ENCODE data around the gene PITPNM3. TPM values are rescaled to one million over a fixed set of nuclear protein-coding genes. Genes with fewer than 3 reads are reported as not detected.

Gene PITPNM3
- polyA plus RNA-seq, 3 donors = 0.29 TPM; not detected in 2

DNA sequence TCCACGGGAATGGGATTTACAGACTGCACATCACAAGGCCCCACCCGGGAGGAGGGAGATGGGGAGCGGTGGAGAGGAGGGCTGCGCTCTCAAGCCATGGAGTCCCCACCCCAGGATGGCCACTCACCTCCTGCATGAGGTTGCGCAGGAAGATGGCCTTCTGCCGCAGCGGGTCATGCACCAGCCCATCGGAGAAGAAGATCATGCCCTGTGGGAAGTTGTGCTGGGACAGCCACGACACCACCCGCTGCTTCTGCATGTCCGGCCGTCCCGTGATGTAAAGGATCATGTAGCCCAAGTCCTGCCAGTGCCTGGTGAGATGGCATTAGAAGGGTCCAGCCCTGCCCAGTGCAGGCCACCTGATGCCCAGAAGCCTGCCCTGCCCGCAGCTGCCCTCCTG, 95.1 kb downstream of the PITPNM3 start:
- Mint-ChIP-seq H3K27me3 (ENCODE audit: low read depth in 3 of 3) (peaks cover 9 to 12% (median 11%) of the 10 kb centered on the region in 3 donors), H3K27ac (no peak overlapping the region), H3K9me3 (no peaks in the 10 kb centered on the region), H3K4me3 (no peak overlapping the region), H3K4me1 (no peaks in the 10 kb centered on the region), H3K36me3 (no peaks in the 10 kb centered on the region)
- 97% methylated on average over 11 of the region's 14 CpGs for WGBS (ENCODE audit: insufficient coverage)
- intact Hi-C loops (cut with micrococcal nuclease) = no loop called here
- Histone ChIP-seq H3K36me3 (replicated peaks in 1 of 2; ENCODE audit: control insufficient read depth in 1 of 2, insufficient read depth in 2 of 2, low read length in 2 of 2) (no peaks in the 10 kb centered on the region), H3K79me2 (ENCODE audit: insufficient read depth, low read length) (no peaks in the 10 kb centered on the region), H3K4me3 (replicated peaks in 1 of 3; ENCODE audit: low read depth in 2 of 3, low read length in 3 of 3) (no peak overlapping the region), H3K4me1 (ENCODE audit: control insufficient read depth in 1 of 2, insufficient read depth in 2 of 2, low read length in 2 of 2) (no peaks in the 10 kb centered on the region), H3K27ac (ENCODE audit: low read depth in 1 of 2, low read length in 2 of 2) (no peak overlapping the region), H4K20me1 (ENCODE audit: insufficient read depth, low read length) (no peaks in the 10 kb centered on the region), H3K27me3 (ENCODE audit: control insufficient read depth in 2 of 2, insufficient read depth in 2 of 2, low read length in 2 of 2) (peaks cover 0 to 1% of the 10 kb centered on the region in 2 donors), H2AFZ (ENCODE audit: insufficient read depth, low read depth, low read length, poor library complexity, severe bottlenecking) (no peak overlapping the region), H3K9me3 (replicated peaks in 1 of 2; ENCODE audit: control insufficient read depth in 1 of 2, insufficient read depth in 1 of 2, low read length in 2 of 2) (no peaks in the 10 kb centered on the region), H3K9ac (ENCODE audit: insufficient read depth, low read length, poor library complexity, severe bottlenecking) (no peak overlapping the region), H3K4me2 (replicated peaks; ENCODE audit: extremely low read depth, low read length, poor library complexity, severe bottlenecking) (no peak overlapping the region)
- no peak for DNase-seq
- TF ChIP-seq, protein P1, sequence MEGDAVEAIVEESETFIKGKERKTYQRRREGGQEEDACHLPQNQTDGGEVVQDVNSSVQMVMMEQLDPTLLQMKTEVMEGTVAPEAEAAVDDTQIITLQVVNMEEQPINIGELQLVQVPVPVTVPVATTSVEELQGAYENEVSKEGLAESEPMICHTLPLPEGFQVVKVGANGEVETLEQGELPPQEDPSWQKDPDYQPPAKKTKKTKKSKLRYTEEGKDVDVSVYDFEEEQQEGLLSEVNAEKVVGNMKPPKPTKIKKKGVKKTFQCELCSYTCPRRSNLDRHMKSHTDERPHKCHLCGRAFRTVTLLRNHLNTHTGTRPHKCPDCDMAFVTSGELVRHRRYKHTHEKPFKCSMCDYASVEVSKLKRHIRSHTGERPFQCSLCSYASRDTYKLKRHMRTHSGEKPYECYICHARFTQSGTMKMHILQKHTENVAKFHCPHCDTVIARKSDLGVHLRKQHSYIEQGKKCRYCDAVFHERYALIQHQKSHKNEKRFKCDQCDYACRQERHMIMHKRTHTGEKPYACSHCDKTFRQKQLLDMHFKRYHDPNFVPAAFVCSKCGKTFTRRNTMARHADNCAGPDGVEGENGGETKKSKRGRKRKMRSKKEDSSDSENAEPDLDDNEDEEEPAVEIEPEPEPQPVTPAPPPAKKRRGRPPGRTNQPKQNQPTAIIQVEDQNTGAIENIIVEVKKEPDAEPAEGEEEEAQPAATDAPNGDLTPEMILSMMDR (IDR thresholded peaks at IDR 0.05) = no peak

DNA sequence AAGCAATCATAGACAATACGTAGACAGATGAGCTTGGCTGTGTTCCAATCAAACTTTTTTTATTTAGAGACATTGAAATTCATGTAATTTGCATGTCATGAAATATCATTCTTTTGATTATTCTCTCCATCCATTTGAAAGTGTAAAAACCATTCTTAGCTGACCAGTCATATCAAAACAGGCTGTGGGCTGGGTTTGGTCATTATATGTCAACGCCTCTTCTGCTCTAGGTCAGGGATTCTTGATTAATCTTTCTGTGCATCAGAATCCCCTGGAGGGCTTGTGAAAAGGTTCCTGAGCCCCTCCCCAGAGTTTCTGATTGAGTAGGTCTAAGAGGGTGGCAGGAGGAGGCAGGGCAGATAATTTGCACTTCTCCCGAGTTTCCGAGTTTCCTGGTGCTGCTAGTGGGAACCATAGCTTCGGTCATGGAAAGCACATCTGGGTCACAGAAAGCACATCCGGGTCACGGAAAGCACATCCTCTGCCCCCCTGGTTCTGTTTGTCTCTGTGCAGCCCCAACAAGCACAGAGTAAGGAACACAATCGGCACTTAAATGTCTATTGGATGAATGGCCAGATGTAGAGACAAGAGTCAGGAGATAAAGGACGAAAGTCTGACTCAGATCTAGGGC, 95.7 kb downstream of the PITPNM3 start:
- Mint-ChIP-seq H3K36me3 (no peaks in the 10 kb centered on the region), H3K9me3 (peaks cover 0 to 2% (median 0%) of the 10 kb centered on the region in 7 donors), H3K27me3 (ENCODE audit: low read depth in 3 of 3) (peaks cover 9 to 16% (median 13%) of the 10 kb centered on the region in 3 donors), H3K4me1 (no peaks in the 10 kb centered on the region), H3K27ac (no peak overlapping the region), H3K4me3 (no peak overlapping the region)
- 94% methylated on average over 7 of the region's 9 CpGs for WGBS (ENCODE audit: insufficient coverage)
- DNase-seq = no peak
- H3K4me3 ChIP-seq (replicated peaks in 1 of 3; ENCODE audit: low read depth in 2 of 3, low read length in 3 of 3) = no peak overlapping the region
- intact Hi-C loops (cut with micrococcal nuclease) = no loop called here
- H2AFZ ChIP-seq (ENCODE audit: insufficient read depth, low read depth, low read length, poor library complexity, severe bottlenecking) = no peak overlapping the region
- no peaks in the 10 kb centered on the region for H3K9me3 ChIP-seq (replicated peaks in 1 of 2; ENCODE audit: control insufficient read depth in 1 of 2, insufficient read depth in 1 of 2, low read length in 2 of 2)
- H3K4me2 ChIP-seq (replicated peaks; ENCODE audit: extremely low read depth, low read length, poor library complexity, severe bottlenecking) = no peak overlapping the region
- H3K9ac ChIP-seq (ENCODE audit: insufficient read depth, low read length, poor library complexity, severe bottlenecking) = no peak overlapping the region
- H3K79me2 ChIP-seq (ENCODE audit: insufficient read depth, low read length) = no peaks in the 10 kb centered on the region
- TF ChIP-seq, protein P1 (IDR thresholded peaks at IDR 0.05) = no peak
- no peaks in the 10 kb centered on the region for H3K36me3 ChIP-seq (replicated peaks in 1 of 2; ENCODE audit: control insufficient read depth in 1 of 2, insufficient read depth in 2 of 2, low read length in 2 of 2)
- no peaks in the 10 kb centered on the region for H3K4me1 ChIP-seq (ENCODE audit: control insufficient read depth in 1 of 2, insufficient read depth in 2 of 2, low read length in 2 of 2)
- H4K20me1 ChIP-seq (ENCODE audit: insufficient read depth, low read length) = no peaks in the 10 kb centered on the region
- H3K27me3 ChIP-seq (ENCODE audit: control insufficient read depth in 2 of 2, insufficient read depth in 2 of 2, low read length in 2 of 2) = peaks cover 0 to 4% of the 10 kb centered on the region in 2 donors
- no peak overlapping the region for H3K27ac ChIP-seq (ENCODE audit: low read depth in 1 of 2, low read length in 2 of 2)
